ENCODE measurements around the gene TTC3.

DNA sequence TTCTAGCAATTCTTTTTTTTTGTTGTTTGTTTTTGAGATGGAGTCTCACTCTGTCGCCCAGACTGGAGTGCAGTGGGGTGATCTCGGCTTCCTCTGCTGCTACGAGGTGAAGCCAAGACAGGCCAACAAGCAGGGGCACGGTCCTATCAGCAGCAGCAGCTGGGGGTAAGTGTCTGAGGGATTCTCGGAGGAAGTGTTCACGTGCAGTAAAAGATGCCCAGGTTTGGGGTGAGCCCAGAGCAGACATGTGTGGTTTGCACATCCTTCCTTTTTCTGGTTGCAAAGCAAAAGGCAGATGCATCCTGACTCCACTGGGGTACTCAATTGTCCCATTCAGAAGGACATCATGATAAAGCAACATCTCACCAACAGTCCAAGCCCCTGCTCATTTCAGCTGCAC, 27.9 kb upstream of the TTC3 start:
- TF ChIP-seq POLR2AphosphoS5 (IDR thresholded peaks at IDR 0.05; ENCODE audit: low read length): no peak
- TF ChIP-seq, protein P1, sequence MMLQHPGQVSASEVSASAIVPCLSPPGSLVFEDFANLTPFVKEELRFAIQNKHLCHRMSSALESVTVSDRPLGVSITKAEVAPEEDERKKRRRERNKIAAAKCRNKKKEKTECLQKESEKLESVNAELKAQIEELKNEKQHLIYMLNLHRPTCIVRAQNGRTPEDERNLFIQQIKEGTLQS (IDR thresholded peaks at IDR 0.05; ENCODE audit: borderline replicate concordance, extremely low read depth, low read depth, low read length): no peak

All from GM12878 (cell line).